ENCODE measurements around the gene DDB1.

Gene DDB1

GRCh38 chr11:61337706-61338470 lies 5.0 kb upstream of the DDB1 start:
- Histone ChIP-seq H3K9ac (ENCODE audit: low read length in 5 of 5) (no peak overlapping the region), H3K27ac (ENCODE audit: low read depth, low read length) (no peak overlapping the region), H3K27me3 (ENCODE audit: control insufficient read depth in 5 of 5, insufficient read depth in 4 of 5, low read length in 5 of 5) (no peaks in the 10 kb centered on the region), H3K9me3 (ENCODE audit: control insufficient read depth in 5 of 5, low read length in 5 of 5) (no peaks in the 10 kb centered on the region), H3K4me3 (ENCODE audit: low read depth in 1 of 5, low read length in 5 of 5) (no peak overlapping the region), H3K36me3 (ENCODE audit: control insufficient read depth in 5 of 5, insufficient read depth in 5 of 5, low read length in 5 of 5) (peaks cover 0 to 31% (median 13%) of the 10 kb centered on the region in 5 donors), H3K4me1 (ENCODE audit: control insufficient read depth in 5 of 5, insufficient read depth in 5 of 5, low read length in 5 of 5) (peaks cover 7 to 30% (median 25%) of the 10 kb centered on the region in 5 donors)

GRCh38 chr11:61336171-61336935 lies 3.4 kb upstream of the DDB1 start:
- H3K36me3 ChIP-seq (ENCODE audit: control insufficient read depth in 5 of 5, insufficient read depth in 5 of 5, low read length in 5 of 5) = peaks cover 0 to 18% (median 5%) of the 10 kb centered on the region in 5 donors
- H3K9me3 ChIP-seq (ENCODE audit: control insufficient read depth in 5 of 5, low read length in 5 of 5) = no peaks in the 10 kb centered on the region
- peaks cover 10 to 42% (median 40%) of the 10 kb centered on the region in 5 donors for H3K4me1 ChIP-seq (ENCODE audit: control insufficient read depth in 5 of 5, insufficient read depth in 5 of 5, low read length in 5 of 5)
- H3K9ac ChIP-seq (ENCODE audit: low read length in 5 of 5) = no peak overlapping the region
- no peaks in the 10 kb centered on the region for H3K27me3 ChIP-seq (ENCODE audit: control insufficient read depth in 5 of 5, insufficient read depth in 4 of 5, low read length in 5 of 5)
- no peak overlapping the region for H3K27ac ChIP-seq (ENCODE audit: low read depth, low read length)
- no peak overlapping the region for H3K4me3 ChIP-seq (ENCODE audit: low read depth in 1 of 5, low read length in 5 of 5)

- Histone ChIP-seq H3K27me3 (ENCODE audit: control insufficient read depth in 5 of 5, insufficient read depth in 4 of 5, low read length in 5 of 5) (no peaks in the 10 kb centered on the region), H3K4me1 (ENCODE audit: control insufficient read depth in 5 of 5, insufficient read depth in 5 of 5, low read length in 5 of 5) (peaks cover 10 to 48% (median 45%) of the 10 kb centered on the region in 5 donors), H3K27ac (ENCODE audit: low read depth, low read length) (no peak overlapping the region), H3K9me3 (ENCODE audit: control insufficient read depth in 5 of 5, low read length in 5 of 5) (no peaks in the 10 kb centered on the region), H3K36me3 (ENCODE audit: control insufficient read depth in 5 of 5, insufficient read depth in 5 of 5, low read length in 5 of 5) (peaks cover 0 to 18% (median 4%) of the 10 kb centered on the region in 5 donors), H3K4me3 (ENCODE audit: low read depth in 1 of 5, low read length in 5 of 5) (no peak overlapping the region), H3K9ac (ENCODE audit: low read length in 5 of 5) (peak overlapping the region in 1 of 5 donors; percentile 32)
These were observed 2.4 kb upstream of the DDB1 start for GRCh38 chr11:61335355-61335710.

GRCh38 chr11:61334434-61335354 lies 1.8 kb upstream of the DDB1 start:
- Histone ChIP-seq H3K9me3 (ENCODE audit: control insufficient read depth in 5 of 5, low read length in 5 of 5) (no peaks in the 10 kb centered on the region), H3K9ac (ENCODE audit: low read length in 5 of 5) (peak overlapping the region in 2 of 5 donors; percentile 28 to 32), H3K4me1 (ENCODE audit: control insufficient read depth in 5 of 5, insufficient read depth in 5 of 5, low read length in 5 of 5) (peaks cover 10 to 48% (median 45%) of the 10 kb centered on the region in 5 donors), H3K4me3 (ENCODE audit: low read depth in 1 of 5, low read length in 5 of 5) (no peak overlapping the region), H3K27ac (ENCODE audit: low read depth, low read length) (no peak overlapping the region), H3K27me3 (ENCODE audit: control insufficient read depth in 5 of 5, insufficient read depth in 4 of 5, low read length in 5 of 5) (no peaks in the 10 kb centered on the region), H3K36me3 (ENCODE audit: control insufficient read depth in 5 of 5, insufficient read depth in 5 of 5, low read length in 5 of 5) (peaks cover 0 to 22% (median 7%) of the 10 kb centered on the region in 5 donors)

- Histone ChIP-seq H3K4me1 (ENCODE audit: control insufficient read depth in 5 of 5, insufficient read depth in 5 of 5, low read length in 5 of 5) (peaks cover 10 to 45% (median 41%) of the 10 kb centered on the region in 5 donors), H3K9me3 (ENCODE audit: control insufficient read depth in 5 of 5, low read length in 5 of 5) (no peaks in the 10 kb centered on the region), H3K9ac (ENCODE audit: low read length in 5 of 5) (peak overlapping the region; percentile 87 to 100 (median 99)), H3K27me3 (ENCODE audit: control insufficient read depth in 5 of 5, insufficient read depth in 4 of 5, low read length in 5 of 5) (no peaks in the 10 kb centered on the region), H3K27ac (ENCODE audit: low read depth, low read length) (peak overlapping the region; percentile 89), H3K4me3 (ENCODE audit: low read depth in 1 of 5, low read length in 5 of 5) (peak overlapping the region; percentile 92 to 98 (median 92)), H3K36me3 (ENCODE audit: control insufficient read depth in 5 of 5, insufficient read depth in 5 of 5, low read length in 5 of 5) (peaks cover 4 to 22% (median 11%) of the 10 kb centered on the region in 5 donors)
These were observed 887 bp upstream of the DDB1 start for GRCh38 chr11:61333550-61334433.

GRCh38 chr11:61332281-61332796 lies 566 bp downstream of the DDB1 start:
- Histone ChIP-seq H3K36me3 (ENCODE audit: control insufficient read depth in 5 of 5, insufficient read depth in 5 of 5, low read length in 5 of 5) (peaks cover 9 to 24% (median 20%) of the 10 kb centered on the region in 5 donors), H3K27ac (ENCODE audit: low read depth, low read length) (peak overlapping the region; percentile 89), H3K9me3 (ENCODE audit: control insufficient read depth in 5 of 5, low read length in 5 of 5) (no peaks in the 10 kb centered on the region), H3K27me3 (ENCODE audit: control insufficient read depth in 5 of 5, insufficient read depth in 4 of 5, low read length in 5 of 5) (no peaks in the 10 kb centered on the region), H3K4me3 (ENCODE audit: low read depth in 1 of 5, low read length in 5 of 5) (peak overlapping the region; percentile 92 to 93 (median 92)), H3K9ac (ENCODE audit: low read length in 5 of 5) (peak overlapping the region; percentile 92 to 100 (median 99)), H3K4me1 (ENCODE audit: control insufficient read depth in 5 of 5, insufficient read depth in 5 of 5, low read length in 5 of 5) (peaks cover 10 to 41% (median 38%) of the 10 kb centered on the region in 5 donors)

- Histone ChIP-seq H3K36me3 (ENCODE audit: control insufficient read depth in 5 of 5, insufficient read depth in 5 of 5, low read length in 5 of 5) (peaks cover 9 to 31% (median 25%) of the 10 kb centered on the region in 5 donors), H3K27me3 (ENCODE audit: control insufficient read depth in 5 of 5, insufficient read depth in 4 of 5, low read length in 5 of 5) (no peaks in the 10 kb centered on the region), H3K9ac (ENCODE audit: low read length in 5 of 5) (peak overlapping the region; percentile 92 to 100 (median 99)), H3K4me1 (ENCODE audit: control insufficient read depth in 5 of 5, insufficient read depth in 5 of 5, low read length in 5 of 5) (peaks cover 10 to 41% (median 38%) of the 10 kb centered on the region in 5 donors), H3K27ac (ENCODE audit: low read depth, low read length) (peak overlapping the region; percentile 89), H3K9me3 (ENCODE audit: control insufficient read depth in 5 of 5, low read length in 5 of 5) (no peaks in the 10 kb centered on the region), H3K4me3 (ENCODE audit: low read depth in 1 of 5, low read length in 5 of 5) (peak overlapping the region; percentile 92 to 93 (median 92))
These were observed 1.3 kb downstream of the DDB1 start for GRCh38 chr11:61331651-61332050.

GRCh38 chr11:61329871-61330270 lies 3.0 kb downstream of the DDB1 start:
- H3K36me3 ChIP-seq (ENCODE audit: control insufficient read depth in 5 of 5, insufficient read depth in 5 of 5, low read length in 5 of 5) = peaks cover 23 to 49% (median 42%) of the 10 kb centered on the region in 5 donors
- H3K4me3 ChIP-seq (ENCODE audit: low read depth in 1 of 5, low read length in 5 of 5) = no peak overlapping the region
- no peak overlapping the region for H3K27ac ChIP-seq (ENCODE audit: low read depth, low read length)
- H3K9me3 ChIP-seq (ENCODE audit: control insufficient read depth in 5 of 5, low read length in 5 of 5) = no peaks in the 10 kb centered on the region
- peaks cover 5 to 40% (median 28%) of the 10 kb centered on the region in 5 donors for H3K4me1 ChIP-seq (ENCODE audit: control insufficient read depth in 5 of 5, insufficient read depth in 5 of 5, low read length in 5 of 5)
- peak overlapping the region in 2 of 5 donors; percentile 38 to 51 for H3K9ac ChIP-seq (ENCODE audit: low read length in 5 of 5)
- H3K27me3 ChIP-seq (ENCODE audit: control insufficient read depth in 5 of 5, insufficient read depth in 4 of 5, low read length in 5 of 5) = no peaks in the 10 kb centered on the region

All from subcutaneous abdominal adipose tissue (tissue), 5 donors.